ENCODE results near the gene IQGAP2.

The IQGAP2 gene

DNA sequence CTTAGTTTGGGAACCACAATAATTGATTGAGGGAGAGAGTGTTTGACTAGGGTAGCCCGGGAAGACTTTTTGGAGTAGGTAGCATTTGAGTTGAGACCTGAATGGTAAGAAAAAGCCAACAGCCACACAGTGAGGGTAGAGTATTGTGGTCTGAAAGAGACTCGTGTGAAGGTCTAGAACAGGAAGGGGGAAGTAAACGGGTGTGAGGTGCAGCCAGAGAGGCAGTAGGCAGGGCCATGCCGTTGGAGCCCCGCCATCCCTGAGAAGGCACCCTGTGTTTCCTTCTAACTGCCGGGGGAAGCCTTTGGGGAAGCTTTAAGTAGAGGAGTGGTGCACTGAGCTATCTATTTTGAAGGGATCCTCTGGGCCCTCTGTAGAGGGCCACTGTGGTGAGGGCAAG is 223.7 kb downstream of the IQGAP2 start:
- Histone ChIP-seq H3K4me1 (ENCODE audit: control insufficient read depth, insufficient read depth, low read length) (no peaks in the 10 kb centered on the region), H3K27me3 (ENCODE audit: control insufficient read depth, insufficient read depth, low read length) (no peaks in the 10 kb centered on the region), H3K9me3 (ENCODE audit: control insufficient read depth, low read length) (no peaks in the 10 kb centered on the region), H3K9ac (ENCODE audit: low read length) (no peak overlapping the region), H3K36me3 (ENCODE audit: control insufficient read depth, insufficient read depth, low read length) (no peaks in the 10 kb centered on the region), H3K4me3 (ENCODE audit: low read length) (no peak overlapping the region)

- H3K36me3 ChIP-seq (ENCODE audit: control insufficient read depth, insufficient read depth, low read length) = no peaks in the 10 kb centered on the region
- H3K9ac ChIP-seq (ENCODE audit: low read length) = no peak overlapping the region
- H3K9me3 ChIP-seq (ENCODE audit: control insufficient read depth, low read length) = no peaks in the 10 kb centered on the region
- no peak overlapping the region for H3K4me3 ChIP-seq (ENCODE audit: low read length)
- H3K4me1 ChIP-seq (ENCODE audit: control insufficient read depth, insufficient read depth, low read length) = no peaks in the 10 kb centered on the region
- no peaks in the 10 kb centered on the region for H3K27me3 ChIP-seq (ENCODE audit: control insufficient read depth, insufficient read depth, low read length)
Measured at GRCh38 chr5:76634661-76635060, 231.6 kb downstream of the IQGAP2 start.

DNA sequence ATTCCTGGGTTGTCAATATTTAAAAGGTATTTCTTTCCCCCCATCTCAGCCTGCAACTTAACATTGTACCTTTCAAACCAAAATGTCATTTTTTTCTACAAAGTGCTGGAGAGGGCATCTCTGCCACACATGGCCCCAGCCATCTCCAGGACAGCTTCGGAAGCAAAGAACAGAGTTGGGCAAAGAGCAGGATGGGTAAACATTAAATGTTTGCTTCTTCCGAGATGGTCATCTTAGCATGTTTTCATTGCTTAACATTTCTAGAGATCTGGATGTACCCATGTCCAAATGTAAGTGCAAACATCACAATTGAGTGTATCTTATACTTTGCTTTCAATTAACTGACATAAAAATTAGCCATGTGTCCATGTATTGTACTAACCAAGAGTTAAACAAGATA is 234.4 kb downstream of the IQGAP2 start:
- no peaks in the 10 kb centered on the region for H3K27me3 ChIP-seq (ENCODE audit: control insufficient read depth, insufficient read depth, low read length)
- H3K4me1 ChIP-seq (ENCODE audit: control insufficient read depth, insufficient read depth, low read length) = no peaks in the 10 kb centered on the region
- H3K9ac ChIP-seq (ENCODE audit: low read length) = no peak overlapping the region
- no peaks in the 10 kb centered on the region for H3K9me3 ChIP-seq (ENCODE audit: control insufficient read depth, low read length)
- no peaks in the 10 kb centered on the region for H3K36me3 ChIP-seq (ENCODE audit: control insufficient read depth, insufficient read depth, low read length)
- H3K4me3 ChIP-seq (ENCODE audit: low read length) = no peak overlapping the region

- Histone ChIP-seq H3K36me3 (ENCODE audit: control insufficient read depth, insufficient read depth, low read length) (no peaks in the 10 kb centered on the region), H3K4me3 (ENCODE audit: low read length) (no peak overlapping the region), H3K27me3 (ENCODE audit: control insufficient read depth, insufficient read depth, low read length) (no peaks in the 10 kb centered on the region), H3K4me1 (ENCODE audit: control insufficient read depth, insufficient read depth, low read length) (no peaks in the 10 kb centered on the region), H3K9me3 (ENCODE audit: control insufficient read depth, low read length) (no peaks in the 10 kb centered on the region), H3K9ac (ENCODE audit: low read length) (no peak overlapping the region)
Measured at GRCh38 chr5:76638479-76638878, 235.4 kb downstream of the IQGAP2 start.

DNA sequence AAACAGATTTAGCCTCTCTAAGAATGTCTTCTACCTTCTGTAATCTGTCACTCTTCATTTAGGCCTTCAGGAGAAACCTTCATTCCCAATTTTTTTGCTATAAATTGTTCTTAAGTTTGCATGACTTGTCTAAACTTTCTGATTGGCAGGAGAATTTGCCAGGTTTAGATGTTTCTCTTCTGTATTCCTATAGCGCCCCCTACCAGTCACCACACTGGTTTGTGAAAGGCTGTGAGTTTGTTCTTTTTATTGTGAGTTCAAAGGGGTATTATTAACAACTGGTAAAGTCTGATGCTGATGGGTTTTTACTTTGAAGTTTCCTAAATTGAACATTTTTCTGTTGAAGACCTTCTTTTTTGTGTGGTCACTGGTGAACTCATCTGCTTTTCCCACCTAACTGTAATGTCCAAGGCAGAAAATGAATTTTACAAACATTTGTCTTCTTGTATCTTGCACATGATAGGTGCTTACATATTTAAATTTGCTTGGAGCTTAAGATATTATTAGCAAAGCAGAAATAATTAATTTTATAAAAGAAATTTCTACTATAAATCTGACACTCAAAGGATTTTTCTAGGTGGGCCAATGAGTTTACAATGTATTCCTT is 238.5 kb downstream of the IQGAP2 start:
- Histone ChIP-seq H3K27me3 (ENCODE audit: control insufficient read depth, insufficient read depth, low read length) (no peaks in the 10 kb centered on the region), H3K9ac (ENCODE audit: low read length) (no peak overlapping the region)

DNA sequence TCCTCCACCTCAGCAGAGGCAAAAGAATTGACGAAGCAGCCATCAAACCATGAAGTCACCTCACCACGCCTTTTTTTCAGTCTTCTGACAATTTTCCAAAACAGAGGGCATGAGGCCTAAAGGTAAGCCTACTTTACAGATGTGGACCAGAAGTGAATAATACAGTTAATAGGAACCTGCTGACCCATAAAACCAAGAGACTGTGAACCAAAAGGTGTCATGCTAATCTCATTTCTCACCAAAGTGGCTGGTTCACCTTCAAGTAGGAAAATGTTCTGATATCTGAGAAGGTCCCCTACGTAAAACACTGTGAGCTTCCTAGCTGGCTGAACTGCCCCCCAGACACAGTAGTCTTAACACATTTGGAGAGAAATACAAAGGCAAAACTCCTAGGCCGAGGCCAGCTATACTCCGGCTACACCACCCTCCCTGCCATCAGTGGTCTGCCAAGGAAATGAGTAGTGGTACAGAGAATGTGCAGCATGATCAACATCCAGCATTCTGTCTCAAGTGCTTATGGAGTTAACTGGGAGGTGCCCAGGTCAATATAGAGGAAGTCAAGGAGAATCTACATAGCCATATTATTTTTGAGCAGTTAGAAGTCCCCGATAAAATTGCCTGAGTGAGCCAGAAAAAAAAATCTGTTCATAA is 239.4 kb downstream of the IQGAP2 start:
- H3K4me3 ChIP-seq (ENCODE audit: low read length) = no peak overlapping the region
- H3K4me1 ChIP-seq (ENCODE audit: control insufficient read depth, insufficient read depth, low read length) = no peaks in the 10 kb centered on the region
- H3K36me3 ChIP-seq (ENCODE audit: control insufficient read depth, insufficient read depth, low read length) = no peaks in the 10 kb centered on the region
- H3K9me3 ChIP-seq (ENCODE audit: control insufficient read depth, low read length) = no peaks in the 10 kb centered on the region
- no peaks in the 10 kb centered on the region for H3K27me3 ChIP-seq (ENCODE audit: control insufficient read depth, insufficient read depth, low read length)
- no peak overlapping the region for H3K9ac ChIP-seq (ENCODE audit: low read length)

More for the DNA sequence above, 238.5 kb downstream of the IQGAP2 start:
- Histone ChIP-seq H3K4me1 (ENCODE audit: control insufficient read depth, insufficient read depth, low read length) (no peaks in the 10 kb centered on the region), H3K9me3 (ENCODE audit: control insufficient read depth, low read length) (no peaks in the 10 kb centered on the region), H3K36me3 (ENCODE audit: control insufficient read depth, insufficient read depth, low read length) (no peaks in the 10 kb centered on the region), H3K4me3 (ENCODE audit: low read length) (no peak overlapping the region)

- Histone ChIP-seq H3K4me3 (ENCODE audit: low read length) (no peak overlapping the region), H3K4me1 (ENCODE audit: control insufficient read depth, insufficient read depth, low read length) (no peaks in the 10 kb centered on the region), H3K9me3 (ENCODE audit: control insufficient read depth, low read length) (no peaks in the 10 kb centered on the region), H3K36me3 (ENCODE audit: control insufficient read depth, insufficient read depth, low read length) (no peaks in the 10 kb centered on the region), H3K9ac (ENCODE audit: low read length) (no peak overlapping the region), H3K27me3 (ENCODE audit: control insufficient read depth, insufficient read depth, low read length) (no peaks in the 10 kb centered on the region)
Measured at GRCh38 chr5:76643371-76643770, 240.3 kb downstream of the IQGAP2 start.

GRCh38 chr5:76649140-76649539 is 246.1 kb downstream of the IQGAP2 start:
- no peak overlapping the region for H3K9ac ChIP-seq (ENCODE audit: low read length)
- H3K4me3 ChIP-seq (ENCODE audit: low read length) = no peak overlapping the region
- no peaks in the 10 kb centered on the region for H3K9me3 ChIP-seq (ENCODE audit: control insufficient read depth, low read length)
- H3K27me3 ChIP-seq (ENCODE audit: control insufficient read depth, insufficient read depth, low read length) = no peaks in the 10 kb centered on the region
- no peaks in the 10 kb centered on the region for H3K36me3 ChIP-seq (ENCODE audit: control insufficient read depth, insufficient read depth, low read length)
- no peaks in the 10 kb centered on the region for H3K4me1 ChIP-seq (ENCODE audit: control insufficient read depth, insufficient read depth, low read length)

- Histone ChIP-seq H3K9me3 (ENCODE audit: control insufficient read depth, low read length) (no peaks in the 10 kb centered on the region), H3K27me3 (ENCODE audit: control insufficient read depth, insufficient read depth, low read length) (no peaks in the 10 kb centered on the region), H3K4me3 (ENCODE audit: low read length) (no peak overlapping the region), H3K9ac (ENCODE audit: low read length) (no peak overlapping the region), H3K36me3 (ENCODE audit: control insufficient read depth, insufficient read depth, low read length) (no peaks in the 10 kb centered on the region), H3K4me1 (ENCODE audit: control insufficient read depth, insufficient read depth, low read length) (no peaks in the 10 kb centered on the region)
Measured at GRCh38 chr5:76652809-76653414, 249.8 kb downstream of the IQGAP2 start.

DNA sequence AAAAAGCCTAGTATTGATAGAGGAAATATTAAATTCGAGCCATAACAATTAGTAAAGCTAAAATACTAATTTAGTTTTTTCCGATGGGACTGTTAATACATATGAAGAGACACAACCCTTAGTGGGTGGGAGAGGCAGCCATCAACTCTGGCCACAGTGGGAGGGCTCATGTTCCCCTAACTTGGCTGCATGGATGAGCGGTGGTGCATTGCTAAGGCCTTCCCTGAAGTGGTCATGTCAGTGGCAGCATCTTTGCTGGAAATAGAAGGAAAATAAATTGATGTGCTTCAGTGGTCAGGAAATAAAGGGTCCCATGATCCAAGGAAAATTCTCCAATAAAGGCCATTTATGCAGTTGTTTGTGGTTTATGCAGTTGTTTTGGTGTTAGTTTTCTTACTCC is 254.0 kb downstream of the IQGAP2 start:
- no peak overlapping the region for H3K4me3 ChIP-seq (ENCODE audit: low read length)

GRCh38 chr5:76657683-76658311 is 254.7 kb downstream of the IQGAP2 start:
- no peak overlapping the region for H3K4me3 ChIP-seq (ENCODE audit: low read length)
- no peaks in the 10 kb centered on the region for H3K4me1 ChIP-seq (ENCODE audit: control insufficient read depth, insufficient read depth, low read length)
- H3K27me3 ChIP-seq (ENCODE audit: control insufficient read depth, insufficient read depth, low read length) = no peaks in the 10 kb centered on the region
- H3K9me3 ChIP-seq (ENCODE audit: control insufficient read depth, low read length) = no peaks in the 10 kb centered on the region
- no peak overlapping the region for H3K9ac ChIP-seq (ENCODE audit: low read length)
- H3K36me3 ChIP-seq (ENCODE audit: control insufficient read depth, insufficient read depth, low read length) = no peaks in the 10 kb centered on the region

More for the DNA sequence above, 254.0 kb downstream of the IQGAP2 start:
- no peak overlapping the region for H3K9ac ChIP-seq (ENCODE audit: low read length)
- no peaks in the 10 kb centered on the region for H3K4me1 ChIP-seq (ENCODE audit: control insufficient read depth, insufficient read depth, low read length)
- no peaks in the 10 kb centered on the region for H3K9me3 ChIP-seq (ENCODE audit: control insufficient read depth, low read length)
- H3K36me3 ChIP-seq (ENCODE audit: control insufficient read depth, insufficient read depth, low read length) = no peaks in the 10 kb centered on the region
- no peaks in the 10 kb centered on the region for H3K27me3 ChIP-seq (ENCODE audit: control insufficient read depth, insufficient read depth, low read length)

GRCh38 chr5:76660360-76660759 is 257.3 kb downstream of the IQGAP2 start:
- H3K36me3 ChIP-seq (ENCODE audit: control insufficient read depth, insufficient read depth, low read length) = no peaks in the 10 kb centered on the region

More at GRCh38 chr5:76660360-76660759, 257.3 kb downstream of the IQGAP2 start:
- H3K27me3 ChIP-seq (ENCODE audit: control insufficient read depth, insufficient read depth, low read length) = no peaks in the 10 kb centered on the region
- H3K4me1 ChIP-seq (ENCODE audit: control insufficient read depth, insufficient read depth, low read length) = no peaks in the 10 kb centered on the region
- H3K9ac ChIP-seq (ENCODE audit: low read length) = no peak overlapping the region
- H3K4me3 ChIP-seq (ENCODE audit: low read length) = no peak overlapping the region
- H3K9me3 ChIP-seq (ENCODE audit: control insufficient read depth, low read length) = no peaks in the 10 kb centered on the region
